Measurements from ENCODE around the gene PLEKHH1.

DNA sequence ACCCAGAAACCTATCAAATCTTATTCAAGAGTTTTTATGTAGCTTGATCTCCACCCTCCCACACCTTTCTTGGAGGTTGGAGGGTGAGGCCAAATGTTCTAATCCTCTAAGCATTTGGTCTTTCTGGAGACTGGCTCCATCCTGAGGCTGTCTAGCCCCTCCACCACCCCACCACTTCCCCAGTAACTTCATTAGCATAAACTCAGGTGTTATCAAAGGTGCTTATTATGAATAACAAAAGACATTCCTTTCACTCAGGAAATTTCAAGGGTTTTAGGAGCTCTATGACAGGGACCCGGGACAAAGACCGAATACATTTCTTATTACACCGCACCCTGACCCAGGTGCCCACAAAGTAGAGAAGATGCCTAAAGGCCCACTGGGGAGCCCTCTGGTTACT lies 41.8 kb upstream of the PLEKHH1 start:
- TF ChIP-seq EZH2 (IDR thresholded peaks at IDR 0.05) (no peak), CTCF (IDR thresholded peaks at IDR 0.05) (no peak), EZH2phosphoT487 (IDR thresholded peaks at IDR 0.05) (no peak)
